HepG2 (cell line): ENCODE data around the gene TMEFF2.

Experiments used
- ETV6 ChIP-seq: sonication (generic); formaldehyde crosslinking; conservative IDR thresholded peaks from 2 replicates; pipeline ENCODE4 v1.4.0; 2020; ENCODE audit warnings: missing genetic modification reagents
- HHEX ChIP-seq: IDR thresholded peaks from 2 replicates; pipeline ENCODE4 v1.6.1; 2016; ENCODE audit warnings: control low read depth
- HINFP ChIP-seq: sonication (generic); formaldehyde crosslinking; IDR thresholded peaks from 2 replicates; pipeline ENCODE4 v1.4.0; 2020; ENCODE audit warnings: low read depth, mild to moderate bottlenecking, missing genetic modification reagents
- HNRNPK ChIP-seq: fragments of 200-400 bp; formaldehyde crosslinking; IDR thresholded peaks from 2 replicates; pipeline ENCODE4 v1.6.1; 2018; ENCODE audit warnings: low read length, low read depth, moderate library complexity, mild to moderate bottlenecking; ENCODE audit not compliant: poor library complexity, severe bottlenecking
- MED1 ChIP-seq: sonication (generic); formaldehyde crosslinking; IDR thresholded peaks from 2 replicates; pipeline ENCODE4 v1.4.0; 2020; ENCODE audit warnings: missing genetic modification reagents
- PHF20 ChIP-seq: sonication (generic); formaldehyde crosslinking; IDR thresholded peaks from 2 replicates; pipeline ENCODE4 v1.5.0; 2020; ENCODE audit warnings: mild to moderate bottlenecking, missing genetic modification reagents
- POLR2A ChIP-seq, 2 experiments: IDR thresholded peaks; 2 replicates each; pipeline ENCODE4 v1.6.1; 2011; ENCODE audit warnings: low read depth in 2 of 2, low read length in 2 of 2, mild to moderate bottlenecking in 1 of 2, moderate library complexity in 1 of 2; ENCODE audit not compliant: insufficient read depth in 1 of 2
- STAT5B ChIP-seq: sonication (generic); formaldehyde crosslinking; IDR thresholded peaks from 2 replicates; pipeline ENCODE4 v1.4.0; 2020; ENCODE audit warnings: missing genetic modification reagents
- XRCC5 ChIP-seq: fragments of 200-400 bp; formaldehyde crosslinking; optimal IDR thresholded peaks from 2 replicates; pipeline ENCODE3; 2017; ENCODE audit warnings: mild to moderate bottlenecking, low read length
- ZFP36L2 ChIP-seq: sonication (generic); formaldehyde crosslinking; IDR thresholded peaks from 2 replicates; pipeline ENCODE4 v1.4.0; 2020; ENCODE audit warnings: missing genetic modification reagents
- ZNF207 ChIP-seq: fragments of 450-650 bp; IDR thresholded peaks from 2 replicates; pipeline ENCODE4 v1.6.1; 2016; ENCODE audit warnings: antibody characterized with exemption, borderline replicate concordance
- ZNF282 ChIP-seq: fragments of 450-650 bp; IDR thresholded peaks from 2 replicates; pipeline ENCODE4 v1.6.1; 2018; ENCODE audit not compliant: partially characterized antibody
- TF ChIP-seq, protein P1 (sequence below): sonication (generic); formaldehyde crosslinking; conservative IDR thresholded peaks from 2 replicates; pipeline ENCODE4 v1.4.0; 2020; ENCODE audit warnings: missing genetic modification reagents

DNA sequence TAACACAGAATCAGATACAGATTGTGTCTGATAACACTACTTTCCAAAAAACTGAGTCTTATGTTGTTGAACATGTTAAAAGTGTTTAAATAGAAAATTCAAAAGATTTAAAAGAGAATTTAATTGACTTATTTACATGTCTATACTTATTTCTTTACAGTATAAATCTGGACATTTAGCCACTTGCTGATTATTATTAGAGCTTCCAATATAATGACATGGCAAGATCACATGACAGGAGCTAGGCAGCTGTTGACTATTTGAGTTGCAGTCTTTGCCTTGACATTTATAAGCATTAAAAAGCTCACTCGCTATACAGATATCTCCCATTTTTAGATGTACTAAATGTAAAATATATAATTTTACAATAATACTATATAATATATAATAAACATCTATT is 6.4 kb upstream of the TMEFF2 start:
- no peak for TF ChIP-seq ZNF282
- TF ChIP-seq ZNF207 = no peak
- TF ChIP-seq STAT5B (CRISPR knock-in tag) = no peak
- no peak for TF ChIP-seq HHEX (CRISPR knock-in tag)
- TF ChIP-seq XRCC5 = no peak
- TF ChIP-seq HNRNPK = no peak
- no peak for TF ChIP-seq POLR2A (IDR thresholded peaks at IDR 0.05; ENCODE audit: insufficient read depth in 1 of 2, low read depth in 2 of 2, low read length in 2 of 2)
- no peak for TF ChIP-seq MED1 (CRISPR knock-in tag)
- TF ChIP-seq HINFP (CRISPR knock-in tag) = no peak
- TF ChIP-seq PHF20 (CRISPR knock-in tag) = no peak
- TF ChIP-seq, protein P1, sequence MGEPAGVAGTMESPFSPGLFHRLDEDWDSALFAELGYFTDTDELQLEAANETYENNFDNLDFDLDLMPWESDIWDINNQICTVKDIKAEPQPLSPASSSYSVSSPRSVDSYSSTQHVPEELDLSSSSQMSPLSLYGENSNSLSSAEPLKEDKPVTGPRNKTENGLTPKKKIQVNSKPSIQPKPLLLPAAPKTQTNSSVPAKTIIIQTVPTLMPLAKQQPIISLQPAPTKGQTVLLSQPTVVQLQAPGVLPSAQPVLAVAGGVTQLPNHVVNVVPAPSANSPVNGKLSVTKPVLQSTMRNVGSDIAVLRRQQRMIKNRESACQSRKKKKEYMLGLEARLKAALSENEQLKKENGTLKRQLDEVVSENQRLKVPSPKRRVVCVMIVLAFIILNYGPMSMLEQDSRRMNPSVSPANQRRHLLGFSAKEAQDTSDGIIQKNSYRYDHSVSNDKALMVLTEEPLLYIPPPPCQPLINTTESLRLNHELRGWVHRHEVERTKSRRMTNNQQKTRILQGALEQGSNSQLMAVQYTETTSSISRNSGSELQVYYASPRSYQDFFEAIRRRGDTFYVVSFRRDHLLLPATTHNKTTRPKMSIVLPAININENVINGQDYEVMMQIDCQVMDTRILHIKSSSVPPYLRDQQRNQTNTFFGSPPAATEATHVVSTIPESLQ (CRISPR knock-in tag) = no peak
- TF ChIP-seq ZFP36L2 = no peak
- TF ChIP-seq ETV6 = no peak
